Parathyroid adenoma (tissue), 2 donors: ENCODE measurements around the gene LAMB4.

Experiments
- H2AFZ ChIP-seq: fragments of 300-600 bp; sonication (generic); one replicate; pipeline ENCODE4 v1.7.0; 2017; ENCODE audit warnings: antibody characterized with exemption, mild to moderate bottlenecking
- H3K27ac ChIP-seq: fragments of 300-600 bp; sonication (generic); one replicate; pipeline ENCODE4 v1.7.0; 2017
- H3K27me3 ChIP-seq: fragments of 300-600 bp; sonication (generic); one replicate; pipeline ENCODE4 v1.7.0; 2017; ENCODE audit warnings: low read length; ENCODE audit not compliant: control insufficient read depth, insufficient read depth
- H3K36me3 ChIP-seq: fragments of 300-600 bp; sonication (generic); one replicate; pipeline ENCODE4 v1.7.0; 2017; ENCODE audit warnings: low read length; ENCODE audit not compliant: control insufficient read depth, insufficient read depth
- H3K4me1 ChIP-seq: fragments of 300-600 bp; sonication (generic); one replicate; pipeline ENCODE4 v1.7.0; 2017; ENCODE audit warnings: control low read depth
- H3K4me2 ChIP-seq: fragments of 300-600 bp; sonication (generic); one replicate; pipeline ENCODE4 v1.7.0; 2017; ENCODE audit warnings: low read length
- H3K4me3 ChIP-seq: fragments of 300-600 bp; sonication (generic); one replicate; pipeline ENCODE4 v1.7.0; 2017; ENCODE audit warnings: low read depth, low read length
- H3K79me2 ChIP-seq: fragments of 300-600 bp; sonication (generic); one replicate; pipeline ENCODE4 v1.7.0; 2017; ENCODE audit warnings: control low read depth
- H3K9ac ChIP-seq: fragments of 300-600 bp; sonication (generic); one replicate; pipeline ENCODE4 v1.7.0; 2017; ENCODE audit warnings: mild to moderate bottlenecking
- H3K9me3 ChIP-seq: fragments of 300-600 bp; sonication (generic); one replicate; pipeline ENCODE4 v1.7.0; 2017; ENCODE audit warnings: low read length; ENCODE audit not compliant: control insufficient read depth
- CTCF ChIP-seq: fragments of 300-600 bp; sonication (generic); IDR thresholded peaks from one replicate; pipeline ENCODE4 v1.7.0; 2017; ENCODE audit warnings: antibody characterized with exemption, mild to moderate bottlenecking
- donor health status: primary hyperparathyroidism.

Gene LAMB4

DNA sequence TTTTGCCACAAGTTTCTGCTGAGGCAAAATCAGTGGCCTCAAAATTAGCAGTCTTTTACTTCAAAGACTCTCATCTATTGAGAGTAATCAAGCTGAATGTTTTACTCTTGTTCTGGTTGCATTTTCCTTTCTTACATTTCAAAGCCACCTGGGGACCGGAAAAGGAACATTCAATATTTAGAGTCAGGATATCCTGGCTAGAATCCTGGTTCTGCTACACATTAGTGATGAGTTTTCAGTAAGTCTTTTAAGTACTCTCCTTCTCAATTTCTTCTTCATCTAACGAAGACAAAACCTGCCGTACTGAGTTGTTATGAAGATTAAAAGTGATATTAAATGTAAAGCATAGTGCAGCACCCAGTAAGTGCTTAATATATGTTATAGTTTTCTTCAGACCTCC lies 52.5 kb downstream of the LAMB4 start:
- TF ChIP-seq CTCF = no peak
- H3K4me2 ChIP-seq = no peak overlapping the region
- H3K4me1 ChIP-seq = no peaks in the 10 kb centered on the region
- H3K79me2 ChIP-seq = no peaks in the 10 kb centered on the region
- no peak overlapping the region for H3K4me3 ChIP-seq
- no peaks in the 10 kb centered on the region for H3K27me3 ChIP-seq
- no peak overlapping the region for H3K27ac ChIP-seq
- no peaks in the 10 kb centered on the region for H3K9me3 ChIP-seq
- no peak overlapping the region for H3K9ac ChIP-seq
- H2AFZ ChIP-seq = no peak overlapping the region
- no peaks in the 10 kb centered on the region for H3K36me3 ChIP-seq

GRCh38 chr7:108076156-108076555 lies 54.0 kb downstream of the LAMB4 start:
- no peak overlapping the region for H3K4me3 ChIP-seq
- H2AFZ ChIP-seq = no peak overlapping the region
- no peaks in the 10 kb centered on the region for H3K27me3 ChIP-seq
- H3K4me1 ChIP-seq = no peaks in the 10 kb centered on the region
- H3K36me3 ChIP-seq = no peaks in the 10 kb centered on the region
- H3K79me2 ChIP-seq = no peaks in the 10 kb centered on the region
- no peak overlapping the region for H3K9ac ChIP-seq
- no peaks in the 10 kb centered on the region for H3K9me3 ChIP-seq
- H3K4me2 ChIP-seq = no peak overlapping the region
- H3K27ac ChIP-seq = no peak overlapping the region
- TF ChIP-seq CTCF = no peak

- Histone ChIP-seq H3K79me2 (no peaks in the 10 kb centered on the region), H2AFZ (no peak overlapping the region), H3K36me3 (no peaks in the 10 kb centered on the region), H3K4me3 (no peak overlapping the region), H3K27me3 (no peaks in the 10 kb centered on the region), H3K4me1 (no peaks in the 10 kb centered on the region), H3K9ac (no peak overlapping the region), H3K27ac (no peak overlapping the region), H3K9me3 (no peaks in the 10 kb centered on the region), H3K4me2 (no peak overlapping the region)
- TF ChIP-seq CTCF = no peak
Observed at GRCh38 chr7:108073305-108074070, 56.7 kb downstream of the LAMB4 start.

DNA sequence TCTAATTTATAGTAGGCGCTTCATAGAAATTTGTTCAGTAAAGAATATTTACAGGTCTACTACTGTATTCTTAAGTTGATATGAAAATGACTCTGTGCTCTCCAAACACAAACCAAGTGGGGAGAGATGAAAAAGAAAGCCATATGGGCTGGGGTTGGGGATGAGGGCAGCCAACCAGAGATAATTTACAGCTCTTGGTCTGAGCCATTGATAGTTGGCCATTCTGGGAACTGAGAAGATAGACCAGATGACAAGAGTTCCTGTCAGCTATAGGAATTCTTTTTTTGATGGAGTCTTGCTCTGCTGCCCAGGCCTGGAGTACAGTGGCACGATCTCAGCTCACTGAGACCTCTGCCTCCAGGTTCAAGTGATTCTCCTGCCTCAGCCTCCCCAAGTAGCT lies 57.4 kb downstream of the LAMB4 start:
- no peak for TF ChIP-seq CTCF
- H3K9ac ChIP-seq = no peak overlapping the region
- H3K27ac ChIP-seq = no peak overlapping the region
- H3K79me2 ChIP-seq = no peaks in the 10 kb centered on the region
- H3K36me3 ChIP-seq = no peaks in the 10 kb centered on the region
- no peak overlapping the region for H3K4me3 ChIP-seq
- H3K4me1 ChIP-seq = no peaks in the 10 kb centered on the region
- H2AFZ ChIP-seq = no peak overlapping the region
- no peaks in the 10 kb centered on the region for H3K27me3 ChIP-seq
- no peak overlapping the region for H3K4me2 ChIP-seq
- no peaks in the 10 kb centered on the region for H3K9me3 ChIP-seq

DNA sequence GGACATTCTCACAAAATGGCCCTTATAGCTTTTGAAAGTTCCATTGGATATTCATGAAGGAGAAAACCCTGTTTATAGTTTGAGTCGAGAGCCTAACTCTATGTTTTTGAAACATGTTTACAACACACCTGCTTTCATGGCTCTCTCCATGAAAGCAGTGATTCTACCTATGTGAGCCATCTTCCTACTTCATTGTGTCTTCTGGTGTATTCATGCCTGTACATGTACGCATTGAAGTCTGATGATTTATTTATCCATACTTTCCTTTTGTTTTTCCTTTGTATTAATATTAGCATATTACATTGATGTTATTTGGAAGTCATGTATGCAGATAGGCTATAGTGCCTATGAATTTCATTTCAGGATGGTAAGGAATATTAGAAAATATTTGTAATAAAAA lies 58.0 kb downstream of the LAMB4 start:
- H3K79me2 ChIP-seq = no peaks in the 10 kb centered on the region
- H3K27ac ChIP-seq = no peak overlapping the region
- TF ChIP-seq CTCF = no peak
- no peak overlapping the region for H2AFZ ChIP-seq
- no peak overlapping the region for H3K4me3 ChIP-seq
- no peaks in the 10 kb centered on the region for H3K4me1 ChIP-seq
- no peak overlapping the region for H3K9ac ChIP-seq
- no peak overlapping the region for H3K4me2 ChIP-seq
- H3K9me3 ChIP-seq = no peaks in the 10 kb centered on the region
- no peaks in the 10 kb centered on the region for H3K27me3 ChIP-seq
- H3K36me3 ChIP-seq = no peaks in the 10 kb centered on the region
